Ureter (tissue), 1 donor: ENCODE measurements around the gene FBXW10. TPM values are rescaled to one million over a fixed set of nuclear protein-coding genes. Genes with fewer than 3 reads are reported as not detected.
"Not testable (repeated sequence)": the region's sequence is repeated elsewhere in the genome, so short reads cannot be mapped to it uniquely, and the experiment has no call there.

Source experiments
- DNase-seq: peaks from one replicate; pipeline ENCODE4 v3.0.0-alpha.2; 2020; ENCODE audit warnings: low spot score
- total RNA-seq: library from RNA; stranded (reverse); gene quantifications from one replicate; pipeline ENCODE4 v1.2.4, GENCODE V29; 2023
- donor health status: DM: yes; HTN: yes; CAD: no.

Gene FBXW10
- total RNA-seq, result 1.1 TPM

- not testable (repeated sequence) for DNase-seq
These were observed at the start of gene FBXW10 for GRCh38 chr17:18743699-18744421. FBXW10 (plus strand) TSS chr17:18744054; CDS start chr17:18744245, 191 bp downstream.

- not testable (repeated sequence) for DNase-seq
These were observed 48.7 kb upstream of the FBXW10 start for GRCh38 chr17:18695143-18695542.

- not testable (repeated sequence) for DNase-seq
These were observed 45.3 kb upstream of the FBXW10 start for GRCh38 chr17:18698473-18699103.

GRCh38 chr17:18705955-18706354 lies 37.9 kb upstream of the FBXW10 start:
- DNase-seq, result not testable (repeated sequence)

- not testable (repeated sequence) for DNase-seq
These were observed 35.6 kb upstream of the FBXW10 start for GRCh38 chr17:18708215-18708614.

- peak; percentile 68 for DNase-seq
These were observed 31.4 kb upstream of the FBXW10 start for GRCh38 chr17:18712354-18712999.

- not testable (repeated sequence) for DNase-seq
These were observed 25.0 kb upstream of the FBXW10 start for GRCh38 chr17:18718643-18719427.

GRCh38 chr17:18719428-18720110 lies 24.3 kb upstream of the FBXW10 start:
- not testable (repeated sequence) for DNase-seq

GRCh38 chr17:18721775-18722547 lies 21.9 kb upstream of the FBXW10 start:
- DNase-seq, result not testable (repeated sequence)

GRCh38 chr17:18722612-18723011 lies 21.2 kb upstream of the FBXW10 start:
- not testable (repeated sequence) for DNase-seq

GRCh38 chr17:18723509-18723908 lies 20.3 kb upstream of the FBXW10 start:
- DNase-seq, result not testable (repeated sequence)

GRCh38 chr17:18732438-18732837 lies 11.4 kb upstream of the FBXW10 start:
- DNase-seq, result not testable (repeated sequence)

- DNase-seq, result not testable (repeated sequence)
These were observed 10.5 kb upstream of the FBXW10 start for GRCh38 chr17:18733350-18733749.

GRCh38 chr17:18739616-18740391 lies 4.0 kb upstream of the FBXW10 start:
- DNase-seq, result not testable (repeated sequence)

- not testable (repeated sequence) for DNase-seq
These were observed 2.6 kb upstream of the FBXW10 start for GRCh38 chr17:18741228-18741627.

GRCh38 chr17:18744726-18745125 lies 872 bp downstream of the FBXW10 start:
- DNase-seq, result not testable (repeated sequence)

- not testable (repeated sequence) for DNase-seq
These were observed 2.7 kb downstream of the FBXW10 start for GRCh38 chr17:18746551-18746950.

- not testable (repeated sequence) for DNase-seq
These were observed 3.6 kb downstream of the FBXW10 start for GRCh38 chr17:18747501-18747900.

- DNase-seq, result not testable (repeated sequence)
These were observed 6.4 kb downstream of the FBXW10 start for GRCh38 chr17:18750242-18750641.
